Suprapubic skin (tissue), 4 donors: Measurements from ENCODE around the gene PDK1. TPM values are rescaled to one million over a fixed set of nuclear protein-coding genes. Genes with fewer than 3 reads are reported as not detected.

Experiments used
- DNase-seq, 2 donors: peaks; one replicate each; pipeline ENCODE4 v3.0.0-alpha.2; 2019; ENCODE audit warnings: low spot score in 2 of 2
- H3K27ac ChIP-seq: fragments of 200-600 bp; sonication (generic); one replicate; pipeline ENCODE4 v1.5.1; 2019
- H3K27me3 ChIP-seq: fragments of 200-600 bp; sonication (generic); one replicate; pipeline ENCODE4 v1.5.1; 2019
- H3K36me3 ChIP-seq: fragments of 200-600 bp; sonication (generic); one replicate; pipeline ENCODE4 v1.5.1; 2019
- H3K4me1 ChIP-seq: fragments of 200-600 bp; sonication (generic); one replicate; pipeline ENCODE4 v1.5.1; 2019
- H3K4me3 ChIP-seq: fragments of 200-600 bp; sonication (generic); one replicate; pipeline ENCODE4 v1.5.1; 2019; ENCODE audit warnings: mild to moderate bottlenecking
- H3K9me3 ChIP-seq: fragments of 200-600 bp; sonication (generic); one replicate; pipeline ENCODE4 v1.5.1; 2019
- CTCF ChIP-seq, 2 donors: fragments of 200-600 bp in 1 of 2; fragments of 450-650 bp in 1 of 2; sonication (generic) in 1 of 2; IDR thresholded peaks; one replicate each; pipeline ENCODE4 v1.5.1; 2016 to 2019; ENCODE audit warnings: antibody characterized with exemption in 2 of 2, mild to moderate bottlenecking in 1 of 2, moderate library complexity in 1 of 2
- EP300 ChIP-seq: sonication (generic); formaldehyde crosslinking; IDR thresholded peaks from one replicate; pipeline ENCODE4 v1.6.1; 2017; ENCODE audit warnings: antibody characterized with exemption
- POLR2A ChIP-seq, 2 donors: fragments of 450-650 bp; IDR thresholded peaks; one replicate each; pipeline ENCODE4 v1.6.1; 2017; ENCODE audit warnings: antibody characterized with exemption in 2 of 2, mild to moderate bottlenecking in 2 of 2, moderate library complexity in 2 of 2
- POLR2AphosphoS5 ChIP-seq, 3 donors: sonication (generic); formaldehyde crosslinking; IDR thresholded peaks; one replicate each; pipeline ENCODE4 v1.6.1; 2017; ENCODE audit warnings: antibody characterized with exemption in 3 of 3
- WGBS: methylation state at CpG from one replicate; pipeline ENCODE4 v1.1.5; 2018; 5-methylcytosine and 5-hydroxymethylcytosine counted together
- total RNA-seq, 4 donors: library from RNA; depleted of rRNA; stranded (reverse); fragments of >200 nt; gene quantifications; one replicate each; pipeline ENCODE4 v1.1.0, GENCODE V29; 2016

Gene PDK1
- total RNA-seq, 4 donors from 2014 or later, result 35.2 to 151 (median 66.5) TPM

DNA sequence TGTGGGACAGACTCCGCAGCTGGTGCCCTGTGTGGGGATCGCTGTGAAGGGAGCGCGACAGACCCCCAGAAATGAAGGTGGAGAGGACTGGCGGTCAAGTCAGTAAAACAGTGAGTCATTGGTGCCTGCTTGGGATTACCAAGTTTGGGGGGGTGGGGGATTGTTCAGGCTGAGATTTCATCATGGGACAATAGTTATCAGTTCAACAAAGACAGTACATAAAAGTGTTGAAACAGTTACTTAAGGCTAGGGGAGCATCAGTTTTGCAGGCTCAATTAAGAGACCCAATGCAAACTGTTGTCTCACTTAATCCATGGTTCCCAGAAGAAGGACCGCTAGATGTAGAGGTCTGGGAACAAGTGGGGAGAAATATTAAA, 42.4 kb upstream of the PDK1 start:
- Histone ChIP-seq H3K4me3 (no peak overlapping the region), H3K27me3 (no peaks in the 10 kb centered on the region), H3K4me1 (no peaks in the 10 kb centered on the region), H3K9me3 (peaks cover 15% of the 10 kb centered on the region), H3K27ac (no peak overlapping the region), H3K36me3 (no peaks in the 10 kb centered on the region)
- no peak for TF ChIP-seq EP300
- no peak for TF ChIP-seq POLR2AphosphoS5 (IDR thresholded peaks at IDR 0.05)
- TF ChIP-seq CTCF (IDR thresholded peaks at IDR 0.05), result no peak
- no peak for TF ChIP-seq POLR2A (IDR thresholded peaks at IDR 0.05)
- 87% methylated on average over 6 of the region's 6 CpGs for WGBS
- no peak for DNase-seq

DNA sequence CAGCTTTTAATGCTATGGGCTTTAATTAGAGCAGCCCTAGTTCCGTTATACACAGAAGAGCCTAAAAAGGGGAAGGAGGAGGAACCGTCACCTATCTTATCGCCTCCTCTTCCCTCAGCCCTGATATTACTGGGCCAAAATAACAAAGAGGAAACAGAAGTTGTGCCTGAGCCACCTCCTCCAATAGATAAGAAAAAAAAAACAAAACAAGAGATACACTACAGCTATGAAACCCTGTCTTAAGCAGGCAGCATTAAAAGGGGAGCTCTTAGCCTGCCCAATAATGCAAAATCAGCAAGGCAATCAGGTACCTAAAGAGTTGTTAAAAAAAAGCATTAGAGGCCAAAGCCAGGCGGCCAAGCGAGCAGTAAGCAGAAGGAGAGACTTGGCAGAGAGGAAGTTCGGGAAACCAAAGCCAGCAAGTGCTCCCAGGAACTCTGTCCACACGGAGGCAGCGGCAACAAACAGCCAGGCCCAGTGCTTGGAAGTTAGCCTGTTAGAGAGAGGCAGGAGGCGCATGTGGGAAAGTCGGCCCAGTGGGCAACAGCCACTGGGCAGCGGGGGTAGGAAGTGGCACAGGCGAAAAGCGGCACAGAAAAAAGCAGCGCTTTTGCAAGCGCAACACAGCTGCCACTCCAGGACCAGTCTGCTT, 41.8 kb upstream of the PDK1 start:
- peaks cover 15% of the 10 kb centered on the region for H3K9me3 ChIP-seq
- no peaks in the 10 kb centered on the region for H3K27me3 ChIP-seq
- TF ChIP-seq POLR2A (IDR thresholded peaks at IDR 0.05) (no peak), CTCF (IDR thresholded peaks at IDR 0.05) (no peak), POLR2AphosphoS5 (IDR thresholded peaks at IDR 0.05) (no peak), EP300 (no peak)
- H3K36me3 ChIP-seq, result no peaks in the 10 kb centered on the region
- no peak overlapping the region for H3K4me3 ChIP-seq
- no peak overlapping the region for H3K27ac ChIP-seq
- 93% methylated on average over 15 of the region's 15 CpGs for WGBS
- H3K4me1 ChIP-seq, result no peaks in the 10 kb centered on the region
- DNase-seq, result no peak

- Histone ChIP-seq H3K27ac (no peak overlapping the region), H3K4me1 (no peaks in the 10 kb centered on the region), H3K9me3 (peaks cover 15% of the 10 kb centered on the region), H3K36me3 (no peaks in the 10 kb centered on the region), H3K4me3 (no peak overlapping the region), H3K27me3 (no peaks in the 10 kb centered on the region)
- DNase-seq, result no peak
- TF ChIP-seq CTCF (IDR thresholded peaks at IDR 0.05) (no peak), POLR2A (IDR thresholded peaks at IDR 0.05) (no peak), EP300 (no peak), POLR2AphosphoS5 (IDR thresholded peaks at IDR 0.05) (no peak)
- WGBS, result 73% methylated on average over 1 of the region's 1 CpG
Measured at GRCh38 chr2:172516299-172516698, 39.6 kb upstream of the PDK1 start.

GRCh38 chr2:172518995-172519394, 36.9 kb upstream of the PDK1 start:
- H3K4me1 ChIP-seq, result no peaks in the 10 kb centered on the region
- H3K27me3 ChIP-seq, result no peaks in the 10 kb centered on the region
- H3K4me3 ChIP-seq, result no peak overlapping the region
- no peak overlapping the region for H3K27ac ChIP-seq
- no peaks in the 10 kb centered on the region for H3K36me3 ChIP-seq
- no peaks in the 10 kb centered on the region for H3K9me3 ChIP-seq
- no peak for DNase-seq
- TF ChIP-seq POLR2A (IDR thresholded peaks at IDR 0.05) (no peak), CTCF (IDR thresholded peaks at IDR 0.05) (no peak), EP300 (no peak), POLR2AphosphoS5 (IDR thresholded peaks at IDR 0.05) (no peak)

GRCh38 chr2:172525601-172526000, 30.3 kb upstream of the PDK1 start:
- WGBS, result 78% methylated on average over 4 of the region's 4 CpGs
- no peak overlapping the region for H3K4me3 ChIP-seq

More at GRCh38 chr2:172525601-172526000, 30.3 kb upstream of the PDK1 start:
- TF ChIP-seq CTCF (IDR thresholded peaks at IDR 0.05) (no peak), POLR2AphosphoS5 (IDR thresholded peaks at IDR 0.05) (no peak), POLR2A (IDR thresholded peaks at IDR 0.05) (no peak), EP300 (no peak)
- peaks cover 3% of the 10 kb centered on the region for H3K9me3 ChIP-seq
- DNase-seq, result no peak
- H3K4me1 ChIP-seq, result no peaks in the 10 kb centered on the region
- H3K27me3 ChIP-seq, result no peaks in the 10 kb centered on the region
- no peaks in the 10 kb centered on the region for H3K36me3 ChIP-seq
- H3K27ac ChIP-seq, result no peak overlapping the region
